GM12872 (cell line): ENCODE results near the gene NDUFB5.

Experiments used
- TF ChIP-seq, protein P1 (sequence below): IDR thresholded peaks from 3 replicates; pipeline ENCODE4 v1.5.1; 2011; ENCODE audit warnings: low read depth, mild to moderate bottlenecking, low read length, moderate library complexity; ENCODE audit not compliant: insufficient read depth

Gene NDUFB5

DNA sequence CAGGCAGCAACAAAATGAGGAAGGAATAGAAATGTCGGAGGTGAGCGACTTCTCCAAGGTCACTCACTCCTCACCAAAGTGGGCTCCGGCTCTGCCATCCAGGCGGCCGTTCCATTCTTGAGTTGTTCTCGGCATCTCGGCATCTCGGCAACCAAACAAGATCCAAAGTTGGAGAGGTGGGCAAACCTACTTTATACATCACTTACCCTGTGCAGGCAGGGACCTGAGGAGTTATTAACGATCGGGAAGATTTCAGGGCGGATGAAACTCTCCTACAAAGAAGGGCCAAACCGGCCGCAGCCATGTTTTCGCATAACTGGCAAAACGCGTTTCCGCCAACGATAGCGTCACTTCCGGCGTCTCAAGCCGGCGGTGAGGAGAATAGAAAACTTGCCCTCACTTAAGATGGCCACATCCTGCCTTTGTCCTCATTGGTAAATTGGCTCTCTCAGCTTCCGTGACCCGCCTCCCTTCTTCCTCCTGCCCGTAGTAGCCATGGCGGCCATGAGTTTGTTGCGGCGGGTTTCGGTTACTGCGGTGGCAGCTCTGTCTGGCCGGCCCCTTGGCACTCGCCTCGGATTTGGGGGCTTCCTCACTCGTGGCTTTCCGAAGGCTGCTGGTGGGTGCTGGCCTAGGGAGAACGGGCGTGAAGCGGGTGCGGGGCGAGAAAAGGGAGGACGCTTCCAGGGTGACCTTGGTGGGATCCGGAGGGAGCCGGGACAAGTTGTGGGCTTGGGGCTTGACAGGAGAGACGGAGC is at the start of gene NDUFB5, which contains the start of gene MRPL47:
Gene NDUFB5 (plus strand): TSS at position 474 of the 758 bp plus-strand sequence. CDS start 22 bp downstream, at position 496.
Gene MRPL47 (minus strand): TSS at position 318 of the 758 bp plus-strand sequence. CDS start 14 bp downstream, at position 304.
- TF ChIP-seq, protein P1, sequence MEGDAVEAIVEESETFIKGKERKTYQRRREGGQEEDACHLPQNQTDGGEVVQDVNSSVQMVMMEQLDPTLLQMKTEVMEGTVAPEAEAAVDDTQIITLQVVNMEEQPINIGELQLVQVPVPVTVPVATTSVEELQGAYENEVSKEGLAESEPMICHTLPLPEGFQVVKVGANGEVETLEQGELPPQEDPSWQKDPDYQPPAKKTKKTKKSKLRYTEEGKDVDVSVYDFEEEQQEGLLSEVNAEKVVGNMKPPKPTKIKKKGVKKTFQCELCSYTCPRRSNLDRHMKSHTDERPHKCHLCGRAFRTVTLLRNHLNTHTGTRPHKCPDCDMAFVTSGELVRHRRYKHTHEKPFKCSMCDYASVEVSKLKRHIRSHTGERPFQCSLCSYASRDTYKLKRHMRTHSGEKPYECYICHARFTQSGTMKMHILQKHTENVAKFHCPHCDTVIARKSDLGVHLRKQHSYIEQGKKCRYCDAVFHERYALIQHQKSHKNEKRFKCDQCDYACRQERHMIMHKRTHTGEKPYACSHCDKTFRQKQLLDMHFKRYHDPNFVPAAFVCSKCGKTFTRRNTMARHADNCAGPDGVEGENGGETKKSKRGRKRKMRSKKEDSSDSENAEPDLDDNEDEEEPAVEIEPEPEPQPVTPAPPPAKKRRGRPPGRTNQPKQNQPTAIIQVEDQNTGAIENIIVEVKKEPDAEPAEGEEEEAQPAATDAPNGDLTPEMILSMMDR: no peak

DNA sequence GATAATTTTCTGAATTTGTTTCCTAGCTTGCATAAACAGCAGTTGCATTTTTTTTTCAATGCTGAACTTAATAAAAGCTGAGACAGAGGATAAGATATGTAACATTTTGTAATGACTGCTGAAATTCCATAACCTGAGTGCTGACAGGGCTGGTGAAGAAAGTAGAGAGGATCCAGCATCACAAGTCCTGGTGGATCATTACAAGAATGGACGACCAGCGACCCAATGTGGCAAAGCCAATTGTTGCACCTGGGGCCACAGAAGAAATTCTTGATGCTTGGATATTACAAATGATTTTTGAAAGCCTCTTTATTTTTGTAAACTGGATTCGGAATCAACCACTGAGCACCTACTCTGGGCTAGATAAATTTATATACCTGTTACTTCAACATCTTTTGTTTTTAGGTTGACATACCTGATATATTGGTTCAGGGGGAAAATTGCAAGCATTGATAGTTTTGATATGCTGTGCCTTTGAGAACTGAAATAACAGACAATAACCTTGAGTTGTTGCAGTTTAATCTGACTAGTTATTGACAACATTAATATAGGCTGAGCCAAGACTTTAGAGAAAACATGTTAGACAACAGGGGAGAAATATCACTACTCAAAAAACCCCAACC is 45.7 kb upstream of the NDUFB5 start:
- TF ChIP-seq, protein P1: peak; percentile 82

DNA sequence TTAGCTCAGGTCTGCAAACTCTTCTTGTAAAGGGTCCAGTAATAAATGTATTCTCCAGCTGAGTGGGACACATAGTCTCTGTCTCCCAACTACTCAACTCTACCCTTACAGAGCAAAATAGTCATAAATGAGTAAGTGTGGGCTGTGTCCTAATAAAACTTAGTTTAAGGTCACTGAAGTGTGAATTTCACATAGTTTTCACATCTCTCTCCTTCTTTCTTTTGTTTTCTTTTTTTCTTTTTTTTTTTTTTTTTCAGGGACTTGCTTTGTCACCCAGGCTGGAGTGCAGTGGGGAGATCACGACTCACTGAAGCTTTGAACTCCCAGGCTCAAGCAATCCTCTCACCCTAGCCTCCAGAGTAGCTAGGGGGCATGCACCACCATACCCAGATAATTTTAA is 43.8 kb upstream of the NDUFB5 start:
- TF ChIP-seq, protein P1: no peak

DNA sequence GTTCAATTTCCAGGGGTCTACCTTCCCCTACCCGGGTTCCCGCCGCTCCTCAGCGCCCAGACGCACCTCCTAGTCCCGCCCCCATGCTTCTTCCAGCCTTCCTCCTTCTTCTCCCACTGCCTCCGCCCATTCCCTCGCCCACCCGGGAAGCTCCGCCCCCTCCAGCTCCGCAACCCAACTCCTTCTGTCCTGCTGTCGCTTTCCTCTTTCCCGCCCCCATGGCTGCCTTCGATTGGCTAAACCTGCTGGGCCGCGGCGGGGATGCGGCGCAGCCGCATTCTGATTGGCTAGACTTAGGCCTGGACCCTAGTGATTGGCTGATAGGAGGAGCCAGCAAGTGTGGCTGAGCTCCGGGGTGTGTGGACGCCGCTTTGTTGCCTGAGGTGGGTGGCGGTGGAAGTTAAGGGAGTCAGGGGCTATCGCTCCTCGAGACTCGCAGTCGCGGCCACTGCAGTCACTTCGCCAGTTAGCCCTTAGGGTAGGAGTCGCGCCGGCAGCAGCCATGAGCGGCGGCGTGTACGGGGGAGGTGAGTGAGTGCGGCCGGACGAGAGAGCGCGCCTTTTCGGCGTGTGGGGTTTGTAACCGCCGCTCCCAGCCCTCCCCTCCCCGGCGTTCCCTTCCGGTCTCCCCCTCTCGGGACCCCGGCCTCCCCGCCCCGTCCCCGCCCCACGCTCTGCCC is 41.9 kb upstream of the NDUFB5 start, which contains the start of gene ACTL6A:
Gene ACTL6A (plus strand): TSS at position 336 of the 680 bp plus-strand sequence. CDS start 167 bp downstream, at position 503.
- TF ChIP-seq, protein P1: no peak

DNA sequence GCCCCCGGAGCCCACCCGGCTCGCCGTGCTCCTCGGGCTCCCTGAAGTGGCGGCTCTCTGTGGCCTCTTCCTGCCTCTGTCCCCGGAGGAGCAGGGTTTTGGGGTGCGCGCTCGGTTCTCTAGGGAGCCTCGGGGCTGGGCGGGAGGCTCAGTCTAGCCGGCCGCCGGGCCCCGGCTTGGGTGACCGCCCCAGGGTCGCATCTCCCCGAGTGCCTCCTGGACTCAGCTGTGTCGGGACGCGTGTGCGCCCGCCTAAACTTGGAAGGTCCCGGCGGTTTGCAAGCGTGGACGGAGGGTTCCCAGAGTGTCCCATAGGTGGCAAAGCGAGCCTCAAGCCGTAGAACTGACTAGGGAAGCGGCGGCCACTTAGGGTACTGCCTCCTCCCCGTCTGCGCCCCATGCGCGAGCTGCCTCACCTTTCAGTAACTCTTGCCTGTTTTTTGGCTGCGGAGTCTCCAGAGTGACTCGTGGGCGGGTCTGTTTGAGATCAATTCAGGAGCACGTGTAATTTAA is 41.3 kb upstream of the NDUFB5 start:
- TF ChIP-seq, protein P1: peak; percentile 67

DNA sequence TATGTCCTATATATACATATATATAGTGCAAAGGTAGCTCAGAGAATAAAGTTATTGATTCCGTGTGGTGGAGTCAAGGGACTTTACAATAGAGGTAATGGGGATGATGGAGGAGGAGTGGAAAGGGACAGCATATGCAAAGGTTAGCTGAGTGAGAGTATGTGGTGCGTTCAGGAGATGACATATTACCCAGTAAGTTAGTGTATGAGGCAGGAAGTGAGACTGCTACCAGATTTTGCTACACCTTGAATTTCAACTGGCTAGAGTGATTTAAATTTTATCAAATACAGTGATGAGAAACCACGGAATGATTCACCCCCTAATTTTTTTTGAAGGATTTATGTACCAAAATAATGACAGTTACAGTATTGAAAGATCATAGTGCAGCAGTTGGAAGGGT is 39.1 kb upstream of the NDUFB5 start:
- TF ChIP-seq, protein P1: no peak

DNA sequence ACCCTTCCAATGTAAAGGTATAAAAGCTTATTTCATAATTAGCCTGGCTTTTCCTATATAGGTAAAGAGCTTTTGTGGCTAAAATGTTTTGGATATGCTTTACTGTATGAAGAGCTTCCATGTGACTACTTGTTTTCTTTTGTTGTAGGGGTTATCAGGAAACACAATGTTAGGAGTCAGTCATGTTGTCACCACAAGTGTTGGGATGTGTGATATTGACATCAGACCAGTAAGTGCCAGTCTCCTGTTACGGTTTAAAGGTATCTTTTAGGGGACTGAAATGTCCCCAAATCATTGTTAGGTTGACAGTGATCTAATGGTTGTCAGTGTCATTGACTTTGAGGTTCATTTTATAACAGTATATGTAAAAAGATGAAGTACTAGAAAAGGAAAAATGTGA is 23.6 kb upstream of the NDUFB5 start:
- TF ChIP-seq, protein P1: no peak
